ENCODE measurements around the gene CNKSR3.

- TF ChIP-seq CTCF (IDR thresholded peaks at IDR 0.05) (no peak), EZH2phosphoT487 (IDR thresholded peaks at IDR 0.05) (no peak)
Observed at GRCh38 chr6:154402081-154402780, 108.3 kb downstream of the CNKSR3 start.
